Panc1 (cell line): Measurements from ENCODE around the gene ANKRD60. TPM values are rescaled to one million over a fixed set of nuclear protein-coding genes. Genes with fewer than 3 reads are reported as not detected.

Source experiments
- ATAC-seq: fragments of 200-7000 bp; cut with Tn5 transposase; 2 replicates; pipeline ENCODE4 v1.9.1; 2020; ENCODE audit warnings: mild to moderate bottlenecking, moderate library complexity
- BruUV-seq: library from RNA; stranded (reverse); fragments of 400-500 nt; replicated peaks from 2 replicates; lab custom pipeline; 2021; lab: Mats Ljungman, UMichigan
- CTCF ChIA-PET: fragments of 300-600 bp; sonication (Branson Sonifier 250); formaldehyde crosslinking; loops from one replicate; lab custom pipeline; 2022; ENCODE audit warnings: antibody characterized with exemption; lab: Charles Lee
- POLR2A ChIA-PET: fragments of 300-600 bp; sonication (Branson Sonifier 250); formaldehyde crosslinking; loops from one replicate; lab custom pipeline; 2022; ENCODE audit warnings: antibody characterized with exemption; lab: Charles Lee
- DNase-seq: peaks from one replicate; pipeline ENCODE4 v3.0.0-alpha.2; 2010; ENCODE audit warnings: low read depth, low spot score
- H3K27ac ChIP-seq: 2 replicates; pipeline ENCODE4 v1.5.1; 2011; ENCODE audit warnings: mild to moderate bottlenecking, low read length, inconsistent platforms
- H3K27me3 ChIP-seq: fragments of 200-500 bp; sonication (Bioruptor generic); 2 replicates; pipeline ENCODE4 v1.6.0; 2014; ENCODE audit warnings: low read length, inconsistent platforms; ENCODE audit not compliant: control insufficient read depth, insufficient read depth
- H3K36me3 ChIP-seq: fragments of 200-500 bp; sonication (Bioruptor generic); 2 replicates; pipeline ENCODE4 v1.5.1; 2014; ENCODE audit warnings: inconsistent platforms, mild to moderate bottlenecking, low read length, moderate library complexity; ENCODE audit not compliant: control insufficient read depth, insufficient read depth
- H3K4me1 ChIP-seq: 2 replicates; pipeline ENCODE4 v1.5.1; 2011; ENCODE audit warnings: inconsistent platforms, mild to moderate bottlenecking, low read length, moderate library complexity; ENCODE audit not compliant: control insufficient read depth, insufficient read depth
- H3K4me3 ChIP-seq, 2 experiments: 2 replicates each; pipeline ENCODE4 v1.5.1; 2011 to 2012; ENCODE audit warnings: low read depth in 2 of 2, low read length in 2 of 2, mild to moderate bottlenecking in 2 of 2, inconsistent platforms in 1 of 2, moderate library complexity in 1 of 2
- H3K9me3 ChIP-seq: fragments of 200-500 bp; sonication (Bioruptor generic); 2 replicates; pipeline ENCODE4 v1.5.1; 2014; ENCODE audit warnings: low read depth, mild to moderate bottlenecking, inconsistent platforms, low read length, moderate library complexity; ENCODE audit not compliant: control insufficient read depth, insufficient read depth
- POLR2AphosphoS5 ChIP-seq: IDR thresholded peaks from 2 replicates; pipeline ENCODE4 v1.6.1; 2012; ENCODE audit warnings: mild to moderate bottlenecking, low read depth, low read length, moderate library complexity
- REST ChIP-seq, 2 experiments: IDR thresholded peaks; 2 replicates each; pipeline ENCODE4 v1.6.1; 2011 to 2012; ENCODE audit warnings: low read depth in 2 of 2, control low read depth in 1 of 2, low read length in 1 of 2, mild to moderate bottlenecking in 1 of 2, moderate library complexity in 1 of 2; ENCODE audit not compliant: insufficient read depth in 1 of 2
- SIN3A ChIP-seq: IDR thresholded peaks from 2 replicates; pipeline ENCODE4 v1.6.1; 2012; ENCODE audit warnings: low read depth, mild to moderate bottlenecking, low read length, moderate library complexity, borderline replicate concordance; ENCODE audit not compliant: insufficient read depth
- TCF7L2 ChIP-seq: IDR thresholded peaks from 2 replicates; pipeline ENCODE4 v1.6.1; 2011; ENCODE audit warnings: mild to moderate bottlenecking, low read depth, low read length, inconsistent platforms
- in situ Hi-C: cut with HindIII; loops from 2 replicates; pipeline ENCODE4 v1.10.0; 2016; ENCODE audit warnings: low sequenced_read_pairs, low pct_unique_long_range_greater_than_20kb
- intact Hi-C: fragments of 100-400 bp; cut with micrococcal nuclease; formaldehyde crosslinking; loops from one replicate; pipeline ENCODE4 v1.10.0; 2022; ENCODE audit not compliant: unreplicated experiment
- total RNA-seq: library from RNA; stranded (reverse); gene quantifications from one replicate; pipeline ENCODE4 v1.2.1, GENCODE V29; 2021; ENCODE audit not compliant: unreplicated experiment
- TF ChIP-seq, protein P1 (sequence below): fragments of 450-650 bp; IDR thresholded peaks from 2 replicates; pipeline ENCODE4 v1.5.1; 2017; ENCODE audit warnings: mild to moderate bottlenecking

The ANKRD60 gene
- total RNA-seq, 1 experiment from 2014 or later, result not detected

- TF ChIP-seq TCF7L2 (no peak), SIN3A (no peak), REST (IDR thresholded peaks at IDR 0.05; ENCODE audit: insufficient read depth in 1 of 2, low read depth in 2 of 2, low read length in 1 of 2) (no peak), POLR2AphosphoS5 (no peak)
- TF ChIP-seq, protein P1, sequence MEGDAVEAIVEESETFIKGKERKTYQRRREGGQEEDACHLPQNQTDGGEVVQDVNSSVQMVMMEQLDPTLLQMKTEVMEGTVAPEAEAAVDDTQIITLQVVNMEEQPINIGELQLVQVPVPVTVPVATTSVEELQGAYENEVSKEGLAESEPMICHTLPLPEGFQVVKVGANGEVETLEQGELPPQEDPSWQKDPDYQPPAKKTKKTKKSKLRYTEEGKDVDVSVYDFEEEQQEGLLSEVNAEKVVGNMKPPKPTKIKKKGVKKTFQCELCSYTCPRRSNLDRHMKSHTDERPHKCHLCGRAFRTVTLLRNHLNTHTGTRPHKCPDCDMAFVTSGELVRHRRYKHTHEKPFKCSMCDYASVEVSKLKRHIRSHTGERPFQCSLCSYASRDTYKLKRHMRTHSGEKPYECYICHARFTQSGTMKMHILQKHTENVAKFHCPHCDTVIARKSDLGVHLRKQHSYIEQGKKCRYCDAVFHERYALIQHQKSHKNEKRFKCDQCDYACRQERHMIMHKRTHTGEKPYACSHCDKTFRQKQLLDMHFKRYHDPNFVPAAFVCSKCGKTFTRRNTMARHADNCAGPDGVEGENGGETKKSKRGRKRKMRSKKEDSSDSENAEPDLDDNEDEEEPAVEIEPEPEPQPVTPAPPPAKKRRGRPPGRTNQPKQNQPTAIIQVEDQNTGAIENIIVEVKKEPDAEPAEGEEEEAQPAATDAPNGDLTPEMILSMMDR, result no peak
- no peak overlapping the region for H3K27ac ChIP-seq
- intact Hi-C loops (no loop called here), in situ Hi-C loops (loop anchor here (25.0 kb wide), 1 partner anchor 560 kb away; no protein-coding TSS in a partner anchor)
- H3K4me1 ChIP-seq, result no peaks in the 10 kb centered on the region
- no peaks in the 10 kb centered on the region for H3K27me3 ChIP-seq
- no TSS peak for BruUV-seq
- no peaks in the 10 kb centered on the region for H3K36me3 ChIP-seq
- H3K9me3 ChIP-seq, result no peaks in the 10 kb centered on the region
- ATAC-seq (no peak), DNase-seq (no peak)
- ChIA-PET CTCF (no interaction called here), POLR2A (interaction anchor here (0.7 kb wide), 1 partner anchor 192 kb away, joined by 3 read pairs; no protein-coding TSS in a partner anchor)
- H3K4me3 ChIP-seq, result no peak overlapping the region
Measured at GRCh38 chr20:58197185-58197469, 31.3 kb downstream of the ANKRD60 start.

DNA sequence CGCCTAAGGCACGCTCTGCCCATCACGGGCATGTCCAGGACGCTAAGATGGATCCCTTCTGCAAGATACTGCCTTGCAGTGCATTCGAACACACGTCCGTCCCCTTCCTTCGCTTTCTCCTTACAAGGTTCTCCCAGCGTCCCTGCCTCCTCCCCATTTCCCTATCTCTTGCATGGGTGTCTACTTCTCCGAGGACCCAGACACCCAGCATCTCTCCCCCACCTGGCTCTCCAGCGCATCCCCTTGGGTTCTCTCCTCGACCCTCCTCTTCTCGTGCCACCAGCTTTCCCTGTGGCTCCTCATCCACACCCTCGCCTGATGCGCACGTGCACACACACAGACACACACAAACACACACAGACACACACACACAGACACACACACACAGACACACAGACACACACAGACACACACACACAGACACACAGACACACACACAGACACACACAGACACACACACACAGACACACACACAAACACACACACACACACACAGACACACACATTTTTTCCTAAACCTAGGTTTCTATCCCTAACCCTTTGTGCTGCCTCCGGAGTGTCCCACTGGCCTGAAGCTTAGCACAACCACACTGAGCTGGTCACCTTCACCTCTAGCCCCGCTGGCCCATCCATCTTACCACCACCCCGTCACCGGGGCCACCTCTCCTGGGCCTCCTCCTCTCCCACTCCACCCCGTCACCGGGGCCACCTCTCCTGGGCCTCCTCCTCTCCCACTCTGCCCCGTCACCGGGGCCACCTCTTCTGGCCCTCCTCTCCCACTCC, 31.9 kb downstream of the ANKRD60 start:
- Histone ChIP-seq H3K9me3 (no peaks in the 10 kb centered on the region), H3K27ac (no peak overlapping the region), H3K27me3 (no peaks in the 10 kb centered on the region), H3K4me1 (no peaks in the 10 kb centered on the region), H3K36me3 (no peaks in the 10 kb centered on the region), H3K4me3 (no peak overlapping the region)
- ATAC-seq (no peak; the same call in 1 of the 2 replicates), DNase-seq (no peak)
- ChIA-PET CTCF (no interaction called here), POLR2A (interaction anchor here (0.7 kb wide), 1 partner anchor 192 kb away, joined by 3 read pairs; no protein-coding TSS in a partner anchor)
- TF ChIP-seq POLR2AphosphoS5 (no peak), TCF7L2 (no peak), SIN3A (no peak), REST (IDR thresholded peaks at IDR 0.05; ENCODE audit: insufficient read depth in 1 of 2, low read depth in 2 of 2, low read length in 1 of 2) (no peak)
- TF ChIP-seq, protein P1, result no peak
- in situ Hi-C loops (loop anchor here (25.0 kb wide), 1 partner anchor 559 kb away; no protein-coding TSS in a partner anchor), intact Hi-C loops (no loop called here)
- no TSS peak for BruUV-seq
